HepG2 (cell line): ENCODE measurements around the gene BEGAIN.

Experiments used
- CTCF ChIP-seq: sonication (generic); formaldehyde crosslinking; IDR thresholded peaks from 2 replicates; pipeline ENCODE4 v1.5.0; 2020; ENCODE audit warnings: mild to moderate bottlenecking, missing genetic modification reagents, moderate library complexity
- UBTF ChIP-seq: sonication (generic); formaldehyde crosslinking; IDR thresholded peaks from 2 replicates; pipeline ENCODE4 v1.4.0; 2020; ENCODE audit warnings: mild to moderate bottlenecking, missing genetic modification reagents
- ZBTB7A ChIP-seq: sonication (generic); formaldehyde crosslinking; IDR thresholded peaks from 2 replicates; pipeline ENCODE4 v1.8.0; 2022; ENCODE audit warnings: mild to moderate bottlenecking, missing genetic modification reagents

- TF ChIP-seq CTCF (CRISPR knock-in tag) (no peak), UBTF (no peak), ZBTB7A (CRISPR knock-in tag) (no peak)
Measured at GRCh38 chr14:100592972-100593371, 5.8 kb upstream of the BEGAIN start.
